ENCODE data around the gene FOXN3. TPM values are rescaled to one million over a fixed set of nuclear protein-coding genes. Genes with fewer than 3 reads are reported as not detected.

The FOXN3 gene
- total and polyA plus RNA-seq, 9 donors: 56.9 to 172 (median 99.2) TPM

DNA sequence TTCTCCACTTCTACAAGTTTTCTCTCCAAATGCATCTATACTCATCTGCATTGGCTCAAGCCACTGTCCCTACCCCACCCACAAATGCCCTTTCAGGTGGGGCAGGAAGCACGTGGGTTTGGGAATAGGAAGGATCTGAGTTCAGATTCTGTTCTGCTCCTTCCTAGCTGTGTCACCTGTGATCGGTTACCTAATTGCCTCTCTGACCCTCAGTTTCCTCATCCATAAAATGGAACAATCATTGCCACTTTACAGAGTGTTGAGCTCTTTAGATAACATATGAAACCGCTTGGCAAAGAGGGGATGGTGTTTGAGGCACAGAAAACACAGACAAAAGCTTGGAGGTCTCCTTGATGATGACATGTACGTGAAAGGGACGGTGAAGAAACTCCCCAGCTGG lies 34.5 kb downstream of the FOXN3 start:
- intact Hi-C loops (cut with DNase I): no loop called here
- Histone ChIP-seq H3K27ac (no peak overlapping the region), H3K4me3 (no peak overlapping the region), H3K9me3 (no peaks in the 10 kb centered on the region), H3K4me1 (ENCODE audit: insufficient read depth) (peaks cover 22% of the 10 kb centered on the region), H3K36me3 (no peaks in the 10 kb centered on the region), H3K27me3 (no peaks in the 10 kb centered on the region)
- 91 to 92% (median 92%) methylated on average over 5 of the region's 5 CpGs for WGBS, 3 donors
- TF ChIP-seq, protein P1, sequence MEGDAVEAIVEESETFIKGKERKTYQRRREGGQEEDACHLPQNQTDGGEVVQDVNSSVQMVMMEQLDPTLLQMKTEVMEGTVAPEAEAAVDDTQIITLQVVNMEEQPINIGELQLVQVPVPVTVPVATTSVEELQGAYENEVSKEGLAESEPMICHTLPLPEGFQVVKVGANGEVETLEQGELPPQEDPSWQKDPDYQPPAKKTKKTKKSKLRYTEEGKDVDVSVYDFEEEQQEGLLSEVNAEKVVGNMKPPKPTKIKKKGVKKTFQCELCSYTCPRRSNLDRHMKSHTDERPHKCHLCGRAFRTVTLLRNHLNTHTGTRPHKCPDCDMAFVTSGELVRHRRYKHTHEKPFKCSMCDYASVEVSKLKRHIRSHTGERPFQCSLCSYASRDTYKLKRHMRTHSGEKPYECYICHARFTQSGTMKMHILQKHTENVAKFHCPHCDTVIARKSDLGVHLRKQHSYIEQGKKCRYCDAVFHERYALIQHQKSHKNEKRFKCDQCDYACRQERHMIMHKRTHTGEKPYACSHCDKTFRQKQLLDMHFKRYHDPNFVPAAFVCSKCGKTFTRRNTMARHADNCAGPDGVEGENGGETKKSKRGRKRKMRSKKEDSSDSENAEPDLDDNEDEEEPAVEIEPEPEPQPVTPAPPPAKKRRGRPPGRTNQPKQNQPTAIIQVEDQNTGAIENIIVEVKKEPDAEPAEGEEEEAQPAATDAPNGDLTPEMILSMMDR (IDR thresholded peaks at IDR 0.05): no peak
- TF ChIP-seq POLR2A (IDR thresholded peaks at IDR 0.05) (no peak), EP300 (IDR thresholded peaks at IDR 0.05) (no peak)
- no peak for DNase-seq

DNA sequence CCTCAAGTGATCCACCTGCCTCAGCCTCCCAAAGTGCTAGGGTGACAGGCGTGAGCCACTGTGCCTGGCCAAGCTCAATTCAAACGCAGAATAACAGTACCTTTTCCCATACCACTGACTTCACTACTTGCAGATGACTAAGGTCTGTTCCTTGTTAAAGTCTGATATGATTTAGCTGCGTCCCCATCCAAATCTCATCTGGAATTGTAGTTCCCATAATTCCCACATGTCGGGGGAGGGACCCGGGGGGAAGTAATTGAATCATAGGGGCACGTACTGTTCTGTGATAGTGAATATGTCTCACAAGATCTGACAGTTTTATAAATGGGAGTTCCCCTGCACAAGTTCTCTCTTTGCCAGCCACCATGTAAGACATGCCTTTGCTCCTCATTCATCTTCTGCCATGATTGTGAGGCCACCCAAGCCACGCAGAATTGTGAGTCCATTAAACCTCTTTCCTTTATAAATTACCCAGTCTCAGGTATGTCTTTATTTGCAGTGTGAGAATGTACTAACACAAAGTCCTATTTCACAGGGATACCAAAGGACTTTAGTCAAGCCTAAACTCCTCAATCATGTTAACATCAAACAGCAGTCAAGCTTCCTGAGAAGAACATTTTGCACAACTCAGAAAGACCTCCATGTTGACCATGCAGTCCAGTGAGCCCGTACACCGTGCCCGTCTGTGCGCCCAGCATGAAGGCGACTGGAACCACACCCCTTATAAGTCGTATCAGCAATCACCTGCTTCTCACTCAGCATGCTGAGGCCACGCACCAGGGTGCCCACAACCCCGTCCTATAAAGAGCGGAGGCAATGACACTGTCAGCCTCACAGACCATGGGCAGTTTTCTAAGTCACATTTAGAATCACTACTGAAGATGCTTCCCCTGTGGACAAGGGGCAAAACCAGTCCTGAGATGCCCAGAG lies 36.9 kb downstream of the FOXN3 start:
- Histone ChIP-seq H3K4me1 (ENCODE audit: insufficient read depth) (peaks cover 15% of the 10 kb centered on the region), H3K9me3 (no peaks in the 10 kb centered on the region), H3K27me3 (no peaks in the 10 kb centered on the region), H3K4me3 (no peak overlapping the region), H3K27ac (no peak overlapping the region), H3K36me3 (no peaks in the 10 kb centered on the region)
- DNase-seq: no peak
- WGBS, 3 donors: 95 to 97% (median 97%) methylated on average over 16 of the region's 16 CpGs
- intact Hi-C loops (cut with DNase I): no loop called here
- TF ChIP-seq, protein P1 (IDR thresholded peaks at IDR 0.05): no peak
- TF ChIP-seq POLR2A (IDR thresholded peaks at IDR 0.05) (no peak), EP300 (IDR thresholded peaks at IDR 0.05) (no peak)

DNA sequence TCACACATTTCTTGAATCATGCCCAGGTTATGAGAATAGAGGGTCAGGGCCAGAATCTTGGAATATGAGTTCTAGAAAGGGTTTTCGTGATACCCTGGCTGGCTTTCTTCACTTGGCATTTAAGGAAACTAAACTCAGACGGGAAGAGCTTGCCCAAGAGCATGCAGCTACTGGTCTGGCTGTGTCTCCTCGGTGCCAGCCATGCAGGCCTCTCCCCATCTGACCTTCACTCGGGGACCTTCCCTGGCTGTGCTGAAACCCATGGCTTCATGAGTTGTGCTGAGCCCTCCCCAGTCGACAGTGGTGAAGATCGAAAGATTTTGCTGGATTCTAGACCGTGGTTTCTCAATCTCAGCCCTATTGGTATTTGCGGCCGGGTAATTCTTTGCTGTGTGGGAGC lies 38.0 kb downstream of the FOXN3 start:
- Histone ChIP-seq H3K27me3 (no peaks in the 10 kb centered on the region), H3K36me3 (no peaks in the 10 kb centered on the region), H3K27ac (no peak overlapping the region), H3K4me1 (ENCODE audit: insufficient read depth) (peaks cover 14% of the 10 kb centered on the region), H3K9me3 (no peaks in the 10 kb centered on the region), H3K4me3 (no peak overlapping the region)
- intact Hi-C loops (cut with DNase I): no loop called here
- WGBS, 3 donors: 91 to 95% (median 92%) methylated on average over 9 of the region's 9 CpGs
- TF ChIP-seq, protein P1 (IDR thresholded peaks at IDR 0.05): no peak
- TF ChIP-seq EP300 (IDR thresholded peaks at IDR 0.05): no peak
- TF ChIP-seq POLR2A (IDR thresholded peaks at IDR 0.05): no peak
- no peak for DNase-seq

DNA sequence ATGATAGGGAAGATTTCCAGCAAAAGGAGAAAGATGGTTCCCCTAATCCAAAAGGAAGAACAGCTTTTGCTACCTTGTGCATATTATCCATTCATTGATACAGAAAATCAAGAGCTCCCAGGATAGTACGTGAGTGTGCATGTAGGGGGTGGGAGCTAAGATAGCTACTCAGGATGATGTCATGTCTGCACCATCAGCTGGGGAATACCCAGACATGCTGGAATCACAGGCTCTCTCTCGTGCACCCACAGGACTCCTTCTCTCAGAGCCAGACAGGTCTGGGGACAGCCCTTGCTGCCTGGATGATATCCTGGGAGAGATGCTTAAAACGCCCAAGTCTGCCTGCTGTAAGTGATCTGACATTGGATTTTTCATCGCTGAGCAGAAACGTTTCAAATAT lies 38.9 kb downstream of the FOXN3 start:
- no peak overlapping the region for H3K4me3 ChIP-seq
- no peak overlapping the region for H3K27ac ChIP-seq
- H3K27me3 ChIP-seq: no peaks in the 10 kb centered on the region
- H3K36me3 ChIP-seq: no peaks in the 10 kb centered on the region
- intact Hi-C loops (cut with DNase I): no loop called here
- WGBS, 3 donors: 52 to 55% (median 54%) methylated on average over 5 of the region's 5 CpGs
- no peak for DNase-seq
- TF ChIP-seq, protein P1 (IDR thresholded peaks at IDR 0.05): no peak
- TF ChIP-seq POLR2A (IDR thresholded peaks at IDR 0.05) (no peak), EP300 (IDR thresholded peaks at IDR 0.05) (no peak)
- H3K4me1 ChIP-seq (ENCODE audit: insufficient read depth): peaks cover 12% of the 10 kb centered on the region
- H3K9me3 ChIP-seq: no peaks in the 10 kb centered on the region

All from ovary (tissue), 9 donors.